Measurements from ENCODE around the gene TMEM168. TPM values are rescaled to one million over a fixed set of nuclear protein-coding genes. Genes with fewer than 3 reads are reported as not detected.

Gene TMEM168
- polyA plus RNA-seq, 3 donors, result 7.0 to 14.7 (median 14.6) TPM

GRCh38 chr7:112743811-112744210 is 46.4 kb downstream of the TMEM168 start:
- no peak overlapping the region for H3K27ac ChIP-seq (ENCODE audit: low read depth in 1 of 2, low read length in 2 of 2)
- Mint-ChIP-seq H3K9me3 (peaks cover 0 to 11% (median 6%) of the 10 kb centered on the region in 7 donors), H3K27ac (no peak overlapping the region), H3K27me3 (ENCODE audit: low read depth in 3 of 3) (peaks cover 1 to 3% (median 3%) of the 10 kb centered on the region in 3 donors), H3K4me1 (no peaks in the 10 kb centered on the region), H3K36me3 (no peaks in the 10 kb centered on the region), H3K4me3 (no peak overlapping the region)
- H3K27me3 ChIP-seq (ENCODE audit: control insufficient read depth in 2 of 2, insufficient read depth in 2 of 2, low read length in 2 of 2), result no peaks in the 10 kb centered on the region
- H4K20me1 ChIP-seq (ENCODE audit: insufficient read depth, low read length), result no peaks in the 10 kb centered on the region
- WGBS (ENCODE audit: insufficient coverage), result 88% methylated on average over 1 of the region's 1 CpG
- H3K4me1 ChIP-seq (ENCODE audit: control insufficient read depth in 1 of 2, insufficient read depth in 2 of 2, low read length in 2 of 2), result no peaks in the 10 kb centered on the region
- no peak overlapping the region for H3K4me3 ChIP-seq (replicated peaks in 1 of 3; ENCODE audit: low read depth in 2 of 3, low read length in 3 of 3)
- no peak overlapping the region for H3K4me2 ChIP-seq (replicated peaks; ENCODE audit: extremely low read depth, low read length, poor library complexity, severe bottlenecking)
- H3K9ac ChIP-seq (ENCODE audit: insufficient read depth, low read length, poor library complexity, severe bottlenecking), result no peak overlapping the region
- H3K79me2 ChIP-seq (ENCODE audit: insufficient read depth, low read length), result no peaks in the 10 kb centered on the region
- no peak for TF ChIP-seq CTCF (IDR thresholded peaks at IDR 0.05)
- H2AFZ ChIP-seq (ENCODE audit: insufficient read depth, low read depth, low read length, poor library complexity, severe bottlenecking), result no peak overlapping the region
- H3K36me3 ChIP-seq (replicated peaks in 1 of 2; ENCODE audit: control insufficient read depth in 1 of 2, insufficient read depth in 2 of 2, low read length in 2 of 2), result no peaks in the 10 kb centered on the region
- intact Hi-C loops (cut with micrococcal nuclease), result no loop called here
- peaks cover 8 to 15% of the 10 kb centered on the region in 2 donors for H3K9me3 ChIP-seq (replicated peaks in 1 of 2; ENCODE audit: control insufficient read depth in 1 of 2, insufficient read depth in 1 of 2, low read length in 2 of 2)
- DNase-seq, result no peak

GRCh38 chr7:112740667-112741066 is 49.5 kb downstream of the TMEM168 start:
- Mint-ChIP-seq H3K27ac (no peak overlapping the region), H3K36me3 (no peaks in the 10 kb centered on the region), H3K9me3 (peaks cover 0 to 14% (median 12%) of the 10 kb centered on the region in 7 donors), H3K4me1 (no peaks in the 10 kb centered on the region), H3K27me3 (ENCODE audit: low read depth in 3 of 3) (peaks cover 1 to 3% (median 1%) of the 10 kb centered on the region in 3 donors), H3K4me3 (no peak overlapping the region)
- H3K27ac ChIP-seq (ENCODE audit: low read depth in 1 of 2, low read length in 2 of 2), result no peak overlapping the region
- H3K4me3 ChIP-seq (replicated peaks in 1 of 3; ENCODE audit: low read depth in 2 of 3, low read length in 3 of 3), result no peak overlapping the region
- H3K9ac ChIP-seq (ENCODE audit: insufficient read depth, low read length, poor library complexity, severe bottlenecking), result no peak overlapping the region
- no peak for DNase-seq
- H3K4me1 ChIP-seq (ENCODE audit: control insufficient read depth in 1 of 2, insufficient read depth in 2 of 2, low read length in 2 of 2), result no peaks in the 10 kb centered on the region
- H4K20me1 ChIP-seq (ENCODE audit: insufficient read depth, low read length), result no peaks in the 10 kb centered on the region
- intact Hi-C loops (cut with micrococcal nuclease), result no loop called here
- H3K79me2 ChIP-seq (ENCODE audit: insufficient read depth, low read length), result no peaks in the 10 kb centered on the region
- TF ChIP-seq CTCF (IDR thresholded peaks at IDR 0.05), result no peak
- H3K27me3 ChIP-seq (ENCODE audit: control insufficient read depth in 2 of 2, insufficient read depth in 2 of 2, low read length in 2 of 2), result no peaks in the 10 kb centered on the region
- no peak overlapping the region for H3K4me2 ChIP-seq (replicated peaks; ENCODE audit: extremely low read depth, low read length, poor library complexity, severe bottlenecking)
- peaks cover 10 to 19% of the 10 kb centered on the region in 2 donors for H3K9me3 ChIP-seq (replicated peaks in 1 of 2; ENCODE audit: control insufficient read depth in 1 of 2, insufficient read depth in 1 of 2, low read length in 2 of 2)
- WGBS (ENCODE audit: insufficient coverage), result 60% methylated on average over 1 of the region's 2 CpGs
- no peaks in the 10 kb centered on the region for H3K36me3 ChIP-seq (replicated peaks in 1 of 2; ENCODE audit: control insufficient read depth in 1 of 2, insufficient read depth in 2 of 2, low read length in 2 of 2)
- H2AFZ ChIP-seq (ENCODE audit: insufficient read depth, low read depth, low read length, poor library complexity, severe bottlenecking), result no peak overlapping the region

Data from CD14-positive monocyte (primary cell).